GM21526 (cell line): ENCODE measurements around the gene REG1A.

Source experiments
- ATAC-seq: cut with Tn5 transposase; IDR thresholded peaks from one replicate; pipeline ENCODE4 v1.9.1; 2021; ENCODE audit warnings: moderate library complexity; ENCODE audit not compliant: unreplicated experiment, low FRiP score

The REG1A gene

GRCh38 chr2:79124907-79125720 lies 4.8 kb downstream of the REG1A start:
- no peak for ATAC-seq

- no peak for ATAC-seq
These were observed 5.4 kb downstream of the REG1A start for GRCh38 chr2:79125721-79125985.

GRCh38 chr2:79128406-79128805 lies 8.1 kb downstream of the REG1A start:
- no peak for ATAC-seq

GRCh38 chr2:79129260-79129659 lies 9.0 kb downstream of the REG1A start:
- no peak for ATAC-seq

GRCh38 chr2:79129804-79130203 lies 9.5 kb downstream of the REG1A start:
- ATAC-seq = no peak

GRCh38 chr2:79131687-79132086 lies 11.4 kb downstream of the REG1A start:
- ATAC-seq = no peak

- ATAC-seq = no peak
These were observed 18.1 kb downstream of the REG1A start for GRCh38 chr2:79138385-79138784.

- no peak for ATAC-seq
These were observed 19.1 kb downstream of the REG1A start for GRCh38 chr2:79139423-79139822.

GRCh38 chr2:79155826-79156476 lies 35.7 kb downstream of the REG1A start:
- no peak for ATAC-seq

GRCh38 chr2:79159030-79159429 lies 38.7 kb downstream of the REG1A start:
- ATAC-seq = no peak

- ATAC-seq = no peak
These were observed 39.4 kb downstream of the REG1A start, which contains the start of gene REG3A for GRCh38 chr2:79159653-79160052. Gene REG3A (minus strand): TSS chr2:79159753. CDS start chr2:79159405, 348 bp downstream.

- ATAC-seq = no peak
These were observed 41.8 kb downstream of the REG1A start for GRCh38 chr2:79162132-79162531.

- no peak for ATAC-seq
These were observed 42.5 kb downstream of the REG1A start for GRCh38 chr2:79162801-79163200.

GRCh38 chr2:79171348-79171958 lies 51.2 kb downstream of the REG1A start:
- ATAC-seq = no peak
